Activated CD4-positive, alpha-beta T cell treated with anti-CD3 and anti-CD28 coated beads for 36 hours (primary cell): ENCODE measurements around the gene MARK3. TPM values are rescaled to one million over a fixed set of nuclear protein-coding genes. Genes with fewer than 3 reads are reported as not detected.

ENCODE experiments used
- ATAC-seq: fragments of 200-7000 bp; cut with Tn5 transposase; one replicate; pipeline ENCODE4 v1.10.0; 2021; ENCODE audit warnings: mild to moderate bottlenecking, moderate library complexity
- CTCF ChIA-PET: fragments of 350-600 bp; sonication (Branson Sonifier 250); formaldehyde crosslinking; loops from one replicate; lab custom pipeline; 2021; ENCODE audit warnings: antibody characterized with exemption; lab: Charles Lee
- POLR2A ChIA-PET: fragments of 350-600 bp; sonication (Branson Sonifier 250); formaldehyde crosslinking; loops from one replicate; lab custom pipeline; 2021; ENCODE audit warnings: antibody characterized with exemption, inconsistent platforms; lab: Charles Lee
- DNase-seq: peaks from one replicate; pipeline ENCODE4 v3.0.0-alpha.2; 2020
- H3K27ac Mint-ChIP-seq: one replicate; pipeline ENCODE4 v1.8.0; 2021; ENCODE audit warnings: mixed read lengths
- H3K27me3 Mint-ChIP-seq: one replicate; pipeline ENCODE4 v1.8.0; 2021; ENCODE audit warnings: mixed read lengths
- H3K36me3 Mint-ChIP-seq: one replicate; pipeline ENCODE4 v1.8.0; 2021; ENCODE audit warnings: low read depth, mixed read lengths
- H3K4me1 Mint-ChIP-seq: one replicate; pipeline ENCODE4 v1.8.0; 2021; ENCODE audit warnings: mixed read lengths
- H3K4me3 Mint-ChIP-seq: one replicate; pipeline ENCODE4 v1.8.0; 2021; ENCODE audit warnings: mild to moderate bottlenecking, moderate library complexity, mixed read lengths
- H3K9me3 Mint-ChIP-seq: one replicate; pipeline ENCODE4 v1.8.0; 2021; ENCODE audit warnings: low read depth, mixed read lengths
- intact Hi-C, 2 experiments: fragments of 100-400 bp; cut with DNase I in 1 of 2; cut with micrococcal nuclease in 1 of 2; formaldehyde crosslinking; loops; one replicate each; pipeline versions ENCODE4 v1.14.2 to v1.15.1; 2022 to 2024; cut with DNase I, micrococcal nuclease
- total RNA-seq, 2 experiments: library from RNA; stranded (reverse); gene quantifications; one replicate each; pipeline ENCODE4 v1.2.3, GENCODE V29; 2021

The MARK3 gene
- total RNA-seq, 2 experiments from 2014 or later: 57.3 to 64.9 TPM

DNA sequence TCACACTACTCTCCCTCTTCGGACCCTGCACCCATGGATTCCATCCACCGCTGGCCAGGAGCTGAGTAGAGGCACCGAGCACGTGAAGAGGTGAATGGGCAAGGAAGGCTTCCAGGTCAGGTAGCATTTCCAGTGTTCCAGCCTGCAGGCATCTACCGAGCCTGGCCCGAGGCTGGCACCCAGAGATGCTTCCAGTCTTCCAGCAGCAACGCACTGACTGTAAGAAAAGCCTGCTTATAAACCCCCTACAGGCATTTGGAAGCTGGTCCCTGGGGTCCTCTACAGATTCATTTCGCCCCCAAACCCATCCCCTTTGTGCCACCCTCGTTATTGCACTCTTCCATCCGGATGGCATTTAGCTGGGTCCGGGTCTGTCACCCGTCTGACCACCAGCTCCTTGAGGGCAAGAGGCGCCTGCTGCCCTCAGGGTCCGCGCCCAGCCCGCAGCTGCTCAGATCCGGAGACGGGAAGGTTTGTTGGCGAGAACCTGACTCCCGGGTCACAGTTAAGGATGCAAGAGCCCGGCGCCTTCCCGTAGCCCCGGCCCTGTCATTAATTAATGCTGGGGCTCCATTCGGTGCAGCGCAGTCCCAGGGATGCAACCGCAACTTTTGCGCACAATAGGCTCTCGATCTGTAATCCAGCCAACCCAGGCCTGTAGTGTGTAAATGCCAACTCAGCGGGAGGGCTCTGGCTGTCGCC lies 614 bp upstream of the MARK3 start:
- POLR2A ChIA-PET: interaction anchor here (0.7 to 1.2 kb wide), 2 partner anchors 48 to 51 kb away, joined by 3 read pairs; partner anchors contain the start of gene EIF5
- H3K27me3 Mint-ChIP-seq: no peaks in the 10 kb centered on the region
- H3K27ac Mint-ChIP-seq: peak overlapping the region; percentile 79
- peaks cover 9% of the 10 kb centered on the region for H3K36me3 Mint-ChIP-seq
- peak overlapping the region; percentile 99 for H3K4me3 Mint-ChIP-seq
- no peaks in the 10 kb centered on the region for H3K9me3 Mint-ChIP-seq
- ATAC-seq (no peak), DNase-seq (no peak)
- CTCF ChIA-PET: interaction anchor here (0.6 to 1.5 kb wide), 5 partner anchors 9 to 53 kb away, joined by 3 to 7 read pairs (median 3); no protein-coding TSS in a partner anchor
- intact Hi-C loops: loop anchor here (1.0 to 10.0 kb wide), 8 partner anchors 38 to 792 kb away; partner anchors contain the start of genes EIF5 (in 2 of the 2), BAG5 (in 1 of the 2), COA8 (in 1 of the 2) and KLC1 (in 1 of the 2)
- peaks cover 29% of the 10 kb centered on the region for H3K4me1 Mint-ChIP-seq

DNA sequence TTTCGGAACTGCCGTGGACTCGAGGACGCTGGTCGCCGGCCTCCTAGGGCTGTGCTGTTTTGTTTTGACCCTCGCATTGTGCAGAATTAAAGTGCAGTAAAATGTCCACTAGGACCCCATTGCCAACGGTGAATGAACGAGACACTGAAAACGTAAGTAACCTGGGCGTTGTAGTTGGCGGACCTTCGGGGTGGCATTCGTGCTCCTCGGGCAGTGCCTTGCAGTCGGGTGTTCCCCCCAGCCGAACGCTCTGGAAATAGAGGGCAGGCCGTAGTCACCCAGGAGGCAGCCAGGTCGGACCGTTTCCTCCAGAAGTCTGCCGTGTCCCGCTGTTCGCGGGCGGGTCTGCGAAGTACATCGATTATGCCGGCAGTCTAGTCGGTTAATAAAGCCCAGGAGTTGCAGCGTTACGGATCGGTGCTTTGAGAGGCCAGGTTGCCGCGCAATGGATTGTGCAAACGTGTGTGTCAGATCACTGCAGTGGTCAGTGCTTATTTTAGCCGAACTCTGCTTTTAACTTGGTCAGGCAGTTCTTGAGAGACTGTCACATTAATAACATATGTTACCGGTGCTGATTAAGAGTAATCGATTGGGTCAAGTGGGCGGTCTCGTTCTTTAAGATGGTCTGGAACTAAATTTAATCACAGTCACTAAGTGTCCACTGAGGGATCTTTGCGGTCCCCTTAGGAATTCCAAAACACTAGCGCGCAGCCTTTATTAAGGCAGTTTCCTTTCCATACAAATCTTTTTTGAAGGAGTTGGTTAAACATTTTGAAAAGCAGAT lies 906 bp downstream of the MARK3 start:
- POLR2A ChIA-PET: interaction anchor here (0.9 kb wide), 1 partner anchor 41 kb away, joined by 3 read pairs; no protein-coding TSS in a partner anchor
- H3K36me3 Mint-ChIP-seq: peaks cover 11% of the 10 kb centered on the region
- intact Hi-C loops: loop anchor here (1.0 to 10.0 kb wide), 8 partner anchors 36 to 794 kb away; partner anchors contain the start of genes EIF5 (in 2 of the 2), BAG5 (in 1 of the 2), COA8 (in 1 of the 2) and KLC1 (in 1 of the 2)
- H3K27ac Mint-ChIP-seq: peak overlapping the region; percentile 98
- peak overlapping the region; percentile 99 for H3K4me3 Mint-ChIP-seq
- DNase-seq (peak; percentile 62), ATAC-seq (no peak)
- H3K9me3 Mint-ChIP-seq: no peaks in the 10 kb centered on the region
- CTCF ChIA-PET: interaction anchor here (0.6 to 0.8 kb wide), 2 partner anchors 52 to 94 kb away, joined by 3 read pairs; partner anchors contain the start of gene EIF5
- H3K4me1 Mint-ChIP-seq: peaks cover 39% of the 10 kb centered on the region
- H3K27me3 Mint-ChIP-seq: no peaks in the 10 kb centered on the region

DNA sequence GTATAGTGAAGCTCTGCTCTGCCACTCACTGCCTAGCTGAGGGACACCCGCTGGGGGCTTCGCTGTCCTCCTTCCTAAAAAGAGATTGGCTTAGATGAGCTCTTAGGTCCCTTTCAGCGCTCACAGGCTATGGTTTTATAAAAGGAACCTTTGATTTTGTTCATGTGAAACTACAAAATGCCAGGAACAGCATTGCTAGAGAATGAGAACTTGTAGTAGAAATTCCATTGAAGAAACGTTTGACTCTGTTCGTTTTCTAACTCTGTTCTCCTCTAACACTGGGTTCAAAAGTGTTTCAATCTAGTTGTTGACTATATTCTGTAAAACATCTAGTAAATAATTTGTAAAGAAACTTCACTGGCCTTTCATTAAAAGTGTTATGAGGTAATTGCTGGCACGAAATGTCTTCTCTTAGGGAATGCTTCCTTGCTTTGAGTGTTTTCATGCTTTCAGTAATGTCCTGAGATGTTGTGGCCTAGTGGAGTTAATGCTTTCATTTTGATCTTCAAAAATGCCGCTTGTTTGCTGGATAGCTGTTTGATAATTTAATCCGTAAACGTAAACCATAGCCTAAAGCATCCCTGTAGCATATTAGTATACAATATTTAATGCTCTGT lies 1.6 kb downstream of the MARK3 start:
- Mint-ChIP-seq H3K27me3 (no peaks in the 10 kb centered on the region), H3K9me3 (no peaks in the 10 kb centered on the region), H3K27ac (peak overlapping the region; percentile 98), H3K4me3 (peak overlapping the region; percentile 99), H3K36me3 (peaks cover 11% of the 10 kb centered on the region), H3K4me1 (peaks cover 40% of the 10 kb centered on the region)
- CTCF ChIA-PET: interaction anchor here (0.8 to 1.6 kb wide), 3 partner anchors 9 to 73 kb away, joined by 3 to 4 read pairs (median 3); no protein-coding TSS in a partner anchor
- no peak for DNase-seq
- no peak for ATAC-seq
- intact Hi-C loops: loop anchor here (5.0 to 10.0 kb wide), 3 partner anchors 35 to 610 kb away; partner anchors contain the start of gene TRAF3 (in 1 of the 2)
- POLR2A ChIA-PET: interaction anchor here (0.9 kb wide), 1 partner anchor 41 kb away, joined by 3 read pairs; no protein-coding TSS in a partner anchor

DNA sequence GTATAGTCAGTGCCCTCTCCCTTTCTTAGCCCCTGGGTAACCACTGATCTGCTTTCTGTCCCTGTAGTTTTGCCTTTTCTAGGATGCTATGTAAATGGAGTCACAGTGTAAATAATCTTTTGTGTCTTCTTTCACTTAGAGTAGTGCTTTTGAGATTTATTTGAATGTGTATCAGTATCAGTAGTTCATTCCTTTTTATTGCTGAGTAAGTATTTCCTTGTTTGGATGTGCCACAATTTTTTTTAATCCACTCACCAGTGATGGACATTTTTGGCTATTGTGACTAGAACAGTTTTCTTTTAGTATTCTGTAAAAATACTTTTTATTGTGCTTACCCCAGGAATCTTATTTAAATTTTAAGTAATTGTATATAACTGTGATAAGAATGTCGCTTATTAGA lies 3.4 kb downstream of the MARK3 start:
- peaks cover 11% of the 10 kb centered on the region for H3K36me3 Mint-ChIP-seq
- peaks cover 42% of the 10 kb centered on the region for H3K4me1 Mint-ChIP-seq
- H3K4me3 Mint-ChIP-seq: no peak overlapping the region
- ChIA-PET CTCF (no interaction called here), POLR2A (interaction anchor here (0.7 kb wide), 1 partner anchor 11 kb away, joined by 4 read pairs; no protein-coding TSS in a partner anchor)
- no peaks in the 10 kb centered on the region for H3K27me3 Mint-ChIP-seq
- ATAC-seq (no peak), DNase-seq (no peak)
- intact Hi-C loops: loop anchor here (5.0 to 10.0 kb wide), 3 partner anchors 34 to 611 kb away; partner anchors contain the start of gene TRAF3 (in 1 of the 2)
- H3K9me3 Mint-ChIP-seq: no peaks in the 10 kb centered on the region
- peak overlapping the region; percentile 68 for H3K27ac Mint-ChIP-seq

DNA sequence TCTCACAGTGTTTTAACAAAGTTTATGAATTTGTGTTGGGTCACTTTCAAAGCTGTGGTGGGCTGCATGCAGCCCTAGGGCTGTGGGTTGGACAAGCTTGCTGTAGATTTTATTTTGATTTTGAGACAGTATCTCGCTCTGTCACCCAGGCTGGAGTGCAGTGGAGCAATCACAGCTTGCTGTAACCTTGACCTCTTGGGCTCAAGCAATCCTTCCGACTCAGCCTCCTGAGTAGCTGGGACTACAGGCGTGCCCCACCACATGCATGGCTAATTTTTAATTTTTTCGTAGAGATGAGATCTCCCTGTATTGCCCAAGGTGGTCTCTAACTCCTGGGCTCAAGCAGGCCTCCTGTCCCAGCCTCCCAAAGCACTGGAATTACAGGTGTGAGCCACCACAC lies 5.4 kb downstream of the MARK3 start:
- DNase-seq (no peak), ATAC-seq (no peak)
- intact Hi-C loops: no loop called here
- H3K4me3 Mint-ChIP-seq: no peak overlapping the region
- no peaks in the 10 kb centered on the region for H3K9me3 Mint-ChIP-seq
- H3K27ac Mint-ChIP-seq: peak overlapping the region; percentile 47
- peaks cover 11% of the 10 kb centered on the region for H3K36me3 Mint-ChIP-seq
- H3K4me1 Mint-ChIP-seq: peaks cover 58% of the 10 kb centered on the region
- CTCF ChIA-PET: interaction anchor here (0.5 to 5.4 kb wide), 33 partner anchors 9 to 1227 kb away, joined by 3 to 55 read pairs (median 4); no protein-coding TSS in a partner anchor
- H3K27me3 Mint-ChIP-seq: no peaks in the 10 kb centered on the region
- POLR2A ChIA-PET: interaction anchor here (0.6 to 1.0 kb wide), 2 partner anchors 11 to 57 kb away, joined by 3 to 4 read pairs; no protein-coding TSS in a partner anchor

DNA sequence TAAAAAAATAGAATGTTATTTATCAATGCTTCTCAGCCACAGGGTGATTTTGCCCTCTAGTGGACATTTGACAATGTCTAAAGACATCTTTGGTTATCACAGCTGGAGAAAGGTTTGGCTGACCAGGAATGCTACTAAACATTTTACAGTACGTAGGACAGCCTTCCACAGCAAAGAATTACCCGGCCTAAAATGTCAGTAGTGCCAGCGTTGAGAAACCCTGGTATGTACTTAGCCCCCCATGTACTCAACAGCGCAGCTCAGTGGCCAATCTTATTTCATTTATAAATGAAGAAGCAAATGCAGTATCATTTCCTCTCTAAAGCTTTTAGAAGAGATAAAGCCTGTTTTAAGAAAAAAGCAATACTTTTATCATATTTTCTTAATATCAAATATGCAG lies 5.8 kb downstream of the MARK3 start:
- H3K4me1 Mint-ChIP-seq: peaks cover 62% of the 10 kb centered on the region
- intact Hi-C loops: no loop called here
- H3K36me3 Mint-ChIP-seq: peaks cover 8% of the 10 kb centered on the region
- POLR2A ChIA-PET: interaction anchor here (0.6 kb wide), 1 partner anchor 11 kb away, joined by 4 read pairs; no protein-coding TSS in a partner anchor
- H3K9me3 Mint-ChIP-seq: no peaks in the 10 kb centered on the region
- no peak overlapping the region for H3K27ac Mint-ChIP-seq
- CTCF ChIA-PET: interaction anchor here (0.6 to 5.4 kb wide), 32 partner anchors 9 to 779 kb away, joined by 3 to 55 read pairs (median 4); no protein-coding TSS in a partner anchor
- ATAC-seq: peak; percentile 58
- DNase-seq: peak; percentile 68
- H3K27me3 Mint-ChIP-seq: no peaks in the 10 kb centered on the region
- H3K4me3 Mint-ChIP-seq: no peak overlapping the region

DNA sequence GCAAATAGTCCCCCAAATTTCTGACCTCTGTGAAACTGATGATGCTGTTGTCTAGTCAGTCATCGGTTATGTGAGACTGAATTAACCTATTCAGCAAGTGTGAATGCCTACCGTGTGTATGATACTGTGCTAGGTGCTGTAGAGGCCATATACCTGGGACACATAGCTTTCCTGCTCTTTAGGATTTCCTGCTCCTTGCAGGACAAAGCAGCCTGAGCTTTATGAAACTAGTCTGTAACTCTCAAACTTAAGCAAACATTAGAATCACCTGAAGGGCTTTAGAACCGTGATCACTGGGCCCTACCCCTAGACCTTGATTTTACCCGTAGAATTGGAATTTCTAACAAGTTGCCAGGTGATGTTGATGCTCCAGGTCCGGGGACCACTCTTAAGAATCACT lies 6.9 kb downstream of the MARK3 start:
- Mint-ChIP-seq H3K27me3 (no peaks in the 10 kb centered on the region), H3K9me3 (no peaks in the 10 kb centered on the region), H3K27ac (no peak overlapping the region), H3K36me3 (peaks cover 5% of the 10 kb centered on the region), H3K4me3 (no peak overlapping the region), H3K4me1 (peaks cover 69% of the 10 kb centered on the region)
- POLR2A ChIA-PET: no interaction called here
- ATAC-seq (no peak), DNase-seq (no peak)
- intact Hi-C loops: no loop called here
- CTCF ChIA-PET: interaction anchor here (0.5 to 5.4 kb wide), 13 partner anchors 11 to 96 kb away, joined by 3 to 55 read pairs (median 4); partner anchors contain the start of gene EIF5

DNA sequence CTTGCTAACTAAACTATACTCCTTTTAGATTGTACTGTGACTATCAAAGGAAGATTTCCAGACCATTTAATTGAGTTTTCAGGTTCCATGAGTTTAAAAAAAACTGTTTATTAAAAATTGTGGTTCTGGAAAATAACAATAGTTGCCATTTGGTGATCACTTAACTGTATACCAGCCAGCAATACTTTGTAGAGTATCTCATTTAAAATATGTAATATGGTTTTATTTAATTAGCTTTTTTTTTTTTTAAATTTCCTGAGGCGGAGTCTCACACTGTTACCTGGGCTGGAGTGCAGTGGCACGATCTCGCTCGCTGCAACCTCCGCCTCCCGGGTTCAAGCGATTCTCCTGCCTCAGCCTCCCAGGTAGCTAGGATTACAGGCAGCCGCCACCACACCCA lies 7.4 kb downstream of the MARK3 start:
- no peaks in the 10 kb centered on the region for H3K9me3 Mint-ChIP-seq
- H3K27ac Mint-ChIP-seq: no peak overlapping the region
- peaks cover 5% of the 10 kb centered on the region for H3K36me3 Mint-ChIP-seq
- intact Hi-C loops: no loop called here
- peaks cover 70% of the 10 kb centered on the region for H3K4me1 Mint-ChIP-seq
- H3K4me3 Mint-ChIP-seq: no peak overlapping the region
- ChIA-PET POLR2A (no interaction called here), CTCF (interaction anchor here (0.8 to 5.4 kb wide), 13 partner anchors 8 to 95 kb away, joined by 3 to 55 read pairs (median 4); partner anchors contain the start of gene MARK3)
- DNase-seq (no peak), ATAC-seq (no peak)
- H3K27me3 Mint-ChIP-seq: no peaks in the 10 kb centered on the region

DNA sequence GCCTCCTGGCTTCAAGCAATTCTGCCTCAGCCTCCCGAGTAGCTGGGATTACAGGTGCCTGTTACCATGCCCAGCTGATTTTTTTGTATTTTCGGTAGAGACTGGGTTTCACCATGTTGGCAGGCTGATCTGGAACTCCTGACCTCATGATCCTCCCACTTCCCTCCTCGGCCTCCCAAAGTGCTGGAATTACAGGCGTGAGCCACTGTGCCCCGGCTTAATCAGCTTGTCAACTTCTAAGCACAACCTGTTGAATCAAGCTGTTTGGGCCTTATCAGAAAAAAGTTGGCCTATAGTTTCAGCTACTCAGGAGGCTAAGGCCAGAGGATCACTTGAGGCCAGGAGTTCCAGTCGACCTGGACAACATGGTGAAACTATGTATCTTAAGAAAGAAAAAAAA lies 7.9 kb downstream of the MARK3 start:
- ChIA-PET CTCF (interaction anchor here (0.7 to 5.4 kb wide), 12 partner anchors 8 to 208 kb away, joined by 3 to 55 read pairs (median 4); partner anchors contain the start of gene MARK3), POLR2A (no interaction called here)
- Mint-ChIP-seq H3K9me3 (no peaks in the 10 kb centered on the region), H3K4me3 (no peak overlapping the region), H3K36me3 (peaks cover 5% of the 10 kb centered on the region), H3K27me3 (no peaks in the 10 kb centered on the region), H3K27ac (no peak overlapping the region), H3K4me1 (peaks cover 70% of the 10 kb centered on the region)
- ATAC-seq: no peak
- intact Hi-C loops: no loop called here
- no peak for DNase-seq
